H4 (cell line): ENCODE data around the gene MME. TPM values are rescaled to one million over a fixed set of nuclear protein-coding genes. Genes with fewer than 3 reads are reported as not detected.

Source experiments
- DNase-seq: peaks from one replicate; pipeline ENCODE4 v3.0.0-alpha.2; 2015; ENCODE audit warnings: low spot score
- total RNA-seq: library from RNA; depleted of rRNA; stranded (reverse); fragments of >200 nt; shearing (Covaris generic); gene quantifications from 2 replicates; pipeline ENCODE4 v1.2.3, GENCODE V29; 2014; rRNA removed

Gene MME
- 8.4 and 16.0 TPM in 2 replicates for total RNA-seq

- DNase-seq = peak; percentile 40
Measured at GRCh38 chr3:155079746-155080487, at the start of gene MME. MME (plus strand) TSS chr3:155080319; CDS start chr3:155084168, 3,849 bp downstream.

- DNase-seq = no peak
Measured at GRCh38 chr3:155031186-155031585, 48.9 kb upstream of the MME start.

- DNase-seq = no peak
Measured at GRCh38 chr3:155032918-155033317, 47.2 kb upstream of the MME start.

GRCh38 chr3:155034786-155035185 is 45.3 kb upstream of the MME start:
- DNase-seq = no peak

GRCh38 chr3:155035553-155035952 is 44.6 kb upstream of the MME start:
- DNase-seq = no peak

- DNase-seq = no peak
Measured at GRCh38 chr3:155037508-155038202, 42.5 kb upstream of the MME start.

- no peak for DNase-seq
Measured at GRCh38 chr3:155038203-155038554, 41.9 kb upstream of the MME start.

GRCh38 chr3:155046935-155047334 is 33.2 kb upstream of the MME start:
- no peak for DNase-seq

GRCh38 chr3:155047672-155048071 is 32.4 kb upstream of the MME start:
- no peak for DNase-seq

GRCh38 chr3:155049959-155050358 is 30.2 kb upstream of the MME start:
- DNase-seq = no peak

- DNase-seq = no peak
Measured at GRCh38 chr3:155052470-155052869, 27.6 kb upstream of the MME start.

GRCh38 chr3:155053756-155054155 is 26.4 kb upstream of the MME start:
- DNase-seq = no peak

- DNase-seq = no peak
Measured at GRCh38 chr3:155064920-155065319, 15.2 kb upstream of the MME start.

GRCh38 chr3:155065537-155065936 is 14.6 kb upstream of the MME start:
- DNase-seq = peak; percentile 8

- DNase-seq = peak; percentile 53
Measured at GRCh38 chr3:155069729-155070128, 10.4 kb upstream of the MME start.

- DNase-seq = no peak
Measured at GRCh38 chr3:155070316-155070715, 9.8 kb upstream of the MME start.

- peak; percentile 72 for DNase-seq
Measured at GRCh38 chr3:155070932-155071387, 9.2 kb upstream of the MME start.

- no peak for DNase-seq
Measured at GRCh38 chr3:155075200-155075599, 4.9 kb upstream of the MME start.

- DNase-seq = no peak
Measured at GRCh38 chr3:155076888-155077287, 3.2 kb upstream of the MME start.

- DNase-seq = no peak
Measured at GRCh38 chr3:155078711-155079467, 1.2 kb upstream of the MME start.

- peak; percentile 11 for DNase-seq
Measured at GRCh38 chr3:155079468-155079745, 712 bp upstream of the MME start.

GRCh38 chr3:155080692-155081091 is 573 bp downstream of the MME start:
- no peak for DNase-seq
